GM12891 (cell line): ENCODE results near the gene ATP2C1.

Source experiments
- POLR2A ChIP-seq: IDR thresholded peaks from 2 replicates; pipeline ENCODE4 v1.6.1; 2011; ENCODE audit warnings: low read depth, low read length, control low read depth
- POLR2AphosphoS5 ChIP-seq: IDR thresholded peaks from 2 replicates; pipeline ENCODE4 v1.6.1; 2011; ENCODE audit warnings: low read depth, low read length, control low read depth
- SPI1 ChIP-seq: IDR thresholded peaks from 2 replicates; pipeline ENCODE4 v1.6.1; 2011; ENCODE audit warnings: low read depth, low read length, control low read depth
- TAF1 ChIP-seq: IDR thresholded peaks from 2 replicates; pipeline ENCODE4 v1.6.1; 2011; ENCODE audit warnings: low read depth, low read length, control low read depth

DNA sequence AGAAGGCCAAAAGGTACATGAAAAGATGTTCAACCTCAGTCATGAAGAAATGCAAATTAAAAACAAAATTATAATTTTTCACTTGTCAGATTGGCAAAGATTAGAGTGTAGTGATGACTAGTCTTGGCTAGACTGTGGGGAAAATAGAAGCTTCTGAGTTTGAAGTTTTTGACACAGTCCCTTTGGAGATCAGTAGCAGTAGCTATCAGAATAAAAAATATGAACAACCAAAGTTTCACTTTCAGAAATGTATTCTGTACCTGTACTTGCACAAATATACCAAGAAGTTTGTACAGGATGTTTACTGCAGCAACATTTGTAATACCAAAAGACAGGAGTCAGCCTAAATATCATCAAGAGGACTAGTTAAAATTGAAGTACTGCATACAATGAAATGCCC, 14.1 kb downstream of the ATP2C1 start:
- TF ChIP-seq SPI1: no peak
- TF ChIP-seq TAF1: no peak
- TF ChIP-seq POLR2A: no peak
- no peak for TF ChIP-seq POLR2AphosphoS5
